GM18520 (cell line): ENCODE results near the gene ADAMTS13.

ENCODE experiments used
- ATAC-seq: cut with Tn5 transposase; IDR thresholded peaks from one replicate; pipeline ENCODE4 v1.9.1; 2021; ENCODE audit not compliant: unreplicated experiment

ADAMTS13 gene

GRCh38 chr9:133487331-133487725, 65.2 kb downstream of the ADAMTS13 start:
- ATAC-seq: no peak

- ATAC-seq: no peak
Observed at GRCh38 chr9:133488686-133489252, 66.6 kb downstream of the ADAMTS13 start.

- no peak for ATAC-seq
Observed at GRCh38 chr9:133489253-133490190, 67.4 kb downstream of the ADAMTS13 start.

GRCh38 chr9:133490201-133490681, 68.1 kb downstream of the ADAMTS13 start:
- no peak for ATAC-seq

- ATAC-seq: no peak
Observed at GRCh38 chr9:133490865-133491655, 68.9 kb downstream of the ADAMTS13 start.

- ATAC-seq: no peak
Observed at GRCh38 chr9:133491656-133491925, 69.4 kb downstream of the ADAMTS13 start.

- no peak for ATAC-seq
Observed at GRCh38 chr9:133492061-133493021, 70.2 kb downstream of the ADAMTS13 start.

GRCh38 chr9:133493428-133493827, 71.3 kb downstream of the ADAMTS13 start:
- no peak for ATAC-seq

GRCh38 chr9:133493845-133494540, 71.8 kb downstream of the ADAMTS13 start:
- ATAC-seq: no peak

GRCh38 chr9:133494636-133495326, 72.6 kb downstream of the ADAMTS13 start:
- ATAC-seq: no peak

- ATAC-seq: no peak
Observed at GRCh38 chr9:133495327-133496293, 73.4 kb downstream of the ADAMTS13 start.

- no peak for ATAC-seq
Observed at GRCh38 chr9:133496861-133497842, 75.0 kb downstream of the ADAMTS13 start.

- no peak for ATAC-seq
Observed at GRCh38 chr9:133499132-133499891, 77.1 kb downstream of the ADAMTS13 start.

GRCh38 chr9:133499892-133500270, 77.7 kb downstream of the ADAMTS13 start:
- no peak for ATAC-seq

GRCh38 chr9:133502112-133502511, 79.9 kb downstream of the ADAMTS13 start:
- no peak for ATAC-seq

- no peak for ATAC-seq
Observed at GRCh38 chr9:133505186-133505830, 83.1 kb downstream of the ADAMTS13 start.
